K562 (cell line): ENCODE data around the gene INVS. TPM values are rescaled to one million over a fixed set of nuclear protein-coding genes. Genes with fewer than 3 reads are reported as not detected.
"Not testable (repeated sequence)": the region's sequence is repeated elsewhere in the genome, so short reads cannot be mapped to it uniquely, and the experiment has no call there.

Experiments
- ATAC-seq: fragments of 200-7000 bp; cut with Tn5 transposase; 3 replicates; pipeline ENCODE4 v1.9.1; 2020; ENCODE audit warnings: moderate library complexity
- BruUV-seq: library from RNA; stranded (reverse); fragments of 400-500 nt; replicated peaks from 2 replicates; lab custom pipeline; 2021; lab: Mats Ljungman, UMichigan
- CTCF ChIA-PET: fragments of 300-600 bp; formaldehyde crosslinking; extraction: SDS; loops from one replicate; lab custom pipeline; 2021; ENCODE audit warnings: low intra/inter-chr PET ratio; lab: Yijun Ruan, JAX
- POLR2A ChIA-PET: fragments of 300-600, 350-650 bp; sonication (Branson Sonifier 250); formaldehyde crosslinking; extraction: SDS; loops from one replicate; lab custom pipeline; 2021; ENCODE audit warnings: antibody characterized with exemption, inconsistent platforms; lab: Yijun Ruan, JAX
- DNase-seq, 4 experiments: peaks; one replicate each; pipeline versions ENCODE4 v3.0.0 to v3.0.0-alpha.2; 2011 to 2018; ENCODE audit warnings: low spot score in 3 of 4, mixed read lengths in 3 of 4; ENCODE audit errors: extremely low read depth in 1 of 4
- FAIRE-seq: peaks from 2 replicates; lab custom pipeline; 2011; peaks lifted over from hg19 to GRCh38; lab: Jason Lieb, UNC
- H2AFZ ChIP-seq: 2 replicates; pipeline ENCODE4 v1.6.0; 2011; ENCODE audit warnings: low read depth, low read length, control low read depth, inconsistent platforms
- H3K27ac ChIP-seq: fragments of 200-600 bp; 3 replicates; pipeline ENCODE4 v1.8.0; 2011; ENCODE audit warnings: low read depth, mild to moderate bottlenecking, control low read depth, inconsistent platforms, low read length, moderate library complexity, mixed read lengths; ENCODE audit errors: extremely low read depth
- H3K27me3 ChIP-seq, 2 experiments: fragments of 300-600 bp in 1 of 2; 2 replicates in 1 of 2; 3 replicates in 1 of 2; pipeline versions ENCODE4 v1.6.0 to v1.8.0; 2011; ENCODE audit warnings: inconsistent platforms in 2 of 2, low read length in 2 of 2, mild to moderate bottlenecking in 1 of 2, mixed read lengths in 1 of 2, moderate library complexity in 1 of 2; ENCODE audit not compliant: control insufficient read depth in 2 of 2, insufficient read depth in 2 of 2
- H3K36me3 ChIP-seq: fragments of 300-600 bp; 3 replicates; pipeline ENCODE4 v1.8.0; 2011; ENCODE audit warnings: mild to moderate bottlenecking, low read length, inconsistent platforms; ENCODE audit not compliant: control insufficient read depth, insufficient read depth
- H3K4me1 ChIP-seq, 2 experiments: fragments of 200-600 bp in 1 of 2; replicated peaks in 1 of 2; 2 replicates in 1 of 2; 3 replicates in 1 of 2; pipeline versions ENCODE4 v1.5.1 to v1.8.0; 2011; ENCODE audit warnings: inconsistent platforms in 2 of 2, low read length in 2 of 2, mild to moderate bottlenecking in 1 of 2, mixed read lengths in 1 of 2, moderate library complexity in 1 of 2; ENCODE audit not compliant: control insufficient read depth in 2 of 2, insufficient read depth in 2 of 2
- H3K4me2 ChIP-seq: 2 replicates; pipeline ENCODE4 v1.6.1; 2011; ENCODE audit warnings: low read length, control low read depth, inconsistent platforms, mixed read lengths; ENCODE audit not compliant: insufficient read depth
- H3K4me3 ChIP-seq: fragments of 200-600 bp; sonication (generic), shearing (Covaris generic); 2 replicates; pipeline ENCODE4 v1.5.1; 2016; ENCODE audit warnings: control low read depth, inconsistent platforms
- H3K79me2 ChIP-seq: fragments of 200-600 bp; 3 replicates; pipeline ENCODE4 v1.8.0; 2011; ENCODE audit warnings: low read length, inconsistent platforms; ENCODE audit not compliant: control insufficient read depth, insufficient read depth
- H3K9ac ChIP-seq, 2 experiments: 2 replicates each; pipeline versions ENCODE4 v1.6.0 to v1.6.1; 2011; ENCODE audit warnings: low read depth in 2 of 2, low read length in 2 of 2, control low read depth in 1 of 2, inconsistent platforms in 1 of 2, mild to moderate bottlenecking in 1 of 2, mixed read lengths in 1 of 2; ENCODE audit not compliant: insufficient read depth in 1 of 2
- H3K9me1 ChIP-seq: one replicate; pipeline ENCODE4 v1.6.0; 2011; ENCODE audit warnings: inconsistent platforms, mild to moderate bottlenecking, low read length, moderate library complexity; ENCODE audit not compliant: control insufficient read depth, insufficient read depth
- H3K9me3 ChIP-seq: replicated peaks from 2 replicates; pipeline ENCODE4 v1.5.1; 2011; ENCODE audit warnings: low read depth, low read length, inconsistent platforms; ENCODE audit not compliant: control insufficient read depth, insufficient read depth
- H4K20me1 ChIP-seq: replicated peaks from 2 replicates; pipeline ENCODE4 v1.6.1; 2011; ENCODE audit warnings: low read length, inconsistent platforms, mixed read lengths; ENCODE audit not compliant: control insufficient read depth, insufficient read depth
- FOXJ2 ChIP-seq: fragments of 200-800 bp; sonication (Bioruptor generic); IDR thresholded peaks from 2 replicates; pipeline ENCODE4 v1.6.1; 2016; ENCODE audit warnings: missing genetic modification characterization, missing compliant biosample characterization
- MBD2 ChIP-seq: sonication (generic); IDR thresholded peaks from 2 replicates; pipeline ENCODE4 v1.6.1; 2016; ENCODE audit warnings: low read depth, borderline replicate concordance
- MED1 ChIP-seq: sonication (generic); formaldehyde crosslinking; IDR thresholded peaks from 2 replicates; pipeline ENCODE4 v1.8.1; 2023; ENCODE audit warnings: missing genetic modification reagents, borderline replicate concordance
- NFIC ChIP-seq: fragments of 450-650 bp; IDR thresholded peaks from 2 replicates; pipeline ENCODE4 v1.6.1; 2017; ENCODE audit warnings: mild to moderate bottlenecking, inconsistent platforms
- NRF1 ChIP-seq, 2 experiments: fragments of 450-650 bp; IDR thresholded peaks in 1 of 2; conservative IDR thresholded peaks in 1 of 2; 2 replicates each; pipeline ENCODE4 v1.6.1; 2014; ENCODE audit warnings: mild to moderate bottlenecking in 2 of 2
- PHF8 ChIP-seq: fragments of 200-600 bp; sonication (generic); IDR thresholded peaks from 2 replicates; pipeline ENCODE4 v1.6.1; 2012; ENCODE audit warnings: mixed run types, mild to moderate bottlenecking, inconsistent platforms, low read length, moderate library complexity, borderline replicate concordance
- ZFP30 ChIP-seq: fragments of 250-450 bp; sonication (Bioruptor Pico); IDR thresholded peaks from 2 replicates; pipeline ENCODE4 v1.8.0; 2022; ENCODE audit warnings: moderate library complexity, mild to moderate bottlenecking, inconsistent platforms, borderline replicate concordance
- WGBS: fragments of 100-300 bp; shearing (Covaris generic); methylation state at CpG from one replicate; pipeline ENCODE4 v1.1.6; 2016; ENCODE audit warnings: low coverage, mixed read lengths; ENCODE audit not compliant: insufficient coverage; ENCODE audit errors: missing lambda C conversion rate; 5-methylcytosine and 5-hydroxymethylcytosine counted together
- in situ Hi-C: fragments of 300-500 bp; cut with MboI; formaldehyde crosslinking; loops from 4 replicates; pipeline ENCODE4 v1.15.0; 2018; ENCODE audit warnings: inconsistent platforms, mixed read lengths
- intact Hi-C: fragments of 100-400 bp; cut with micrococcal nuclease; formaldehyde crosslinking; loops from 2 replicates; pipeline ENCODE4 v1.14.2; 2022
- polyA plus RNA-seq, 8 experiments: library from polyadenylated mRNA; depleted of rRNA in 4 of 8; stranded (reverse) in 5 of 8; unstranded in 3 of 8; fragments of >200 nt; fragmentation: Nextera tagmentation in 2 of 8; fragmentation: Illumina TruSeq in 1 of 8; extraction: Ambion mirVana in 2 of 8; extraction: Trizol in 1 of 8; gene quantifications; 2 replicates each; pipeline versions ENCODE4 v1.2.1 to v1.2.3, GENCODE V29; 2011 to 2014; ENCODE audit warnings: inconsistent platforms in 1 of 8, missing spikeins in 1 of 8
- total RNA-seq, 7 experiments: library from RNA; depleted of rRNA in 6 of 7; stranded (reverse); fragments of >200 nt in 6 of 7; fragmentation: Illumina TruSeq in 2 of 7; extraction: Trizol in 2 of 7; gene quantifications; 2 replicates each; pipeline versions ENCODE4 v1.2.1 to v1.2.3, GENCODE V29; 2011 to 2021; ENCODE audit warnings: low replicate concordance in 1 of 7

INVS gene
- total and polyA plus RNA-seq, 9 of the 15 experiments (the other 6 are each of a cell fraction or from before 2014, with no cell fraction given): 0.77 to 18.5 (median 10.0) TPM

GRCh38 chr9:100145976-100146375 lies 46.9 kb downstream of the INVS start:
- peak overlapping the region; percentile 25; the same call in 1 of the 2 replicates for H3K4me2 ChIP-seq
- H4K20me1 ChIP-seq, H3K9me3 ChIP-seq, H3K4me3 ChIP-seq, POLR2A ChIA-PET, H3K9ac ChIP-seq, ATAC-seq, H3K36me3 ChIP-seq, DNase-seq, H3K79me2 ChIP-seq, H3K9me1 ChIP-seq, H3K27me3 ChIP-seq, H2AFZ ChIP-seq, BruUV-seq, CTCF ChIA-PET, FAIRE-seq, H3K27ac ChIP-seq: not testable (repeated sequence)
- H3K4me1 ChIP-seq: peaks cover 0 to 11% of the 10 kb centered on the region in 2 experiments; a peak in 3 of 5 replicates
- WGBS: 65% methylated on average over 3 of the region's 8 CpGs
- in situ Hi-C loops (loop anchor here (10.0 kb wide), 1 partner anchor 179 kb away; no protein-coding TSS in a partner anchor), intact Hi-C loops (loop anchor here (10.0 kb wide), 1 partner anchor 321 kb away; the partner anchor contains the start of gene NR4A3)

GRCh38 chr9:100150214-100150613 lies 51.2 kb downstream of the INVS start:
- TF ChIP-seq ZFP30 (CRISPR knock-in tag) (no peak), FOXJ2 (tag) (peak; percentile 70; the same call in 1 of the 2 replicates), NRF1 (conservative IDR thresholded peaks at IDR 0.05 in 1 of 2, IDR thresholded peaks at IDR 0.05 in 1 of 2) (no peak), PHF8 (no peak), MBD2 (no peak), NFIC (peak; percentile 27; the same call in 1 of the 2 replicates), MED1 (no peak)

More at GRCh38 chr9:100150214-100150613, 51.2 kb downstream of the INVS start:
- no peak overlapping the region for H3K9ac ChIP-seq
- H3K4me3 ChIP-seq: no peak overlapping the region
- peaks cover 0 to 11% of the 10 kb centered on the region in 2 experiments; a peak in 3 of 5 replicates for H3K4me1 ChIP-seq
- DNase-seq (no peak), ATAC-seq (no peak), FAIRE-seq (no peak)
- H3K9me1 ChIP-seq: no peaks in the 10 kb centered on the region
- ChIA-PET POLR2A (no interaction called here), CTCF (no interaction called here)
- intact Hi-C loops: no loop called here
- H4K20me1 ChIP-seq: no peaks in the 10 kb centered on the region
- H3K4me2 ChIP-seq: no peak overlapping the region
- in situ Hi-C loops: no loop called here
- BruUV-seq: no TSS peak
- H3K27ac ChIP-seq: no peak overlapping the region
- H3K79me2 ChIP-seq: no peaks in the 10 kb centered on the region
- no peaks in the 10 kb centered on the region for H3K36me3 ChIP-seq
- H2AFZ ChIP-seq: no peak overlapping the region
- H3K27me3 ChIP-seq: no peaks in the 10 kb centered on the region
- 9% methylated on average over 2 of the region's 2 CpGs for WGBS
- H3K9me3 ChIP-seq: no peaks in the 10 kb centered on the region
